HG02870 (cell line): ENCODE measurements around the gene MGMT.

Experiments used
- ATAC-seq: cut with Tn5 transposase; IDR thresholded peaks from one replicate; pipeline ENCODE4 v1.9.1; 2021; ENCODE audit warnings: mild to moderate bottlenecking, moderate library complexity; ENCODE audit not compliant: unreplicated experiment

MGMT gene

DNA sequence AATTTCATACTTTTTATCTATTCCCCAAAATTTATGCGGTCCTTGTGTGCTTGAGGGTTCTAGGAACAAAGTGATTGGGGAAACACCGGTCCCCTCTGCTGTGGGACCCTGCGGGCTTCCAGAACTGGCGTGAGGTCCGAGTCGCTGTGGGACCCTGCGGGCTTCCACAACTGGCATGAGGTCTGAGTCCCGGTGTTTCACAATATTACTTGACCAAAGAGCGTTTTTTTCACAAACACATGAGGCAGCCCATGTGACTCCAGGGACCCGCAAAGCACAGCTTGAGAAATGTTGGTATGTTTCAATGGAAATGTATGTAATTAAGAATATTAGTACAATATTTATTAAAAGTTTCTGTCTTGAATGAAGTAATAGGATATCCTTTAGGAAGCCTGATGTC, 212.2 kb downstream of the MGMT start:
- no peak for ATAC-seq

DNA sequence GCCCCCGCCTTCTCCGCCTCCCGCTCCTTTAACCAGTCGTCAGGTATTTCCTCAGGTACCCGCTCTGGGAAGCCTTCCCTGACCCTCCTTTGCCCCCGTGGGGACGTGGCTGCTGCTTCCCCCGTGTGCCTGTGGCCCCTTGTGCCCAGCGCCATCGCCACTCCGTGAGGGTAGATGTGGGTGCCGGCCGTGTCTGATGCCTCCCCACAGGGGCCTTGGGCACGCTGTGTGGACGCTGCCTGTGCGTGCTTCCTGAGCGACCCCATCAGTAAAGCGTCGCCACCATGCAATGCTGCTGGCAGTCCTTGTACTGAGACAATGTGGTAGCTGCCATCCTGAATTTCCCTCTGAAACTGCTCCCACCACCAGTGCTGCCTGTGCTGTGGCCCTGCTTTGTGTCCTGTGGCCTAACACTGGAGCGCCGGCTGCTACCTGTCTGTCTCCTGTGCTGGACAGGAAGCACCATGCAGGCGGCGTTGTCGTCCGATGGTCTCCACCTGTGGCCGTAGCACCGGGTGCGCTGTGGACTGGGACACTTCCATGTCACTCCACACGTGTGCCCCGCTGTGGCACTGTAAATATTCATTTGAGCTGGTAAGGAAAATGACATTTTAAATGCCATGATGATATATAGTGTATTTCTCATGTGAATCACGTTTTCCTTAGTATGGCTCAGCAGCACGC, 213.8 kb downstream of the MGMT start:
- no peak for ATAC-seq

- peak; percentile 28 for ATAC-seq
Observed at GRCh38 chr10:129681856-129682255, 214.8 kb downstream of the MGMT start.

- ATAC-seq = no peak
Observed at GRCh38 chr10:129683519-129683918, 216.5 kb downstream of the MGMT start.

DNA sequence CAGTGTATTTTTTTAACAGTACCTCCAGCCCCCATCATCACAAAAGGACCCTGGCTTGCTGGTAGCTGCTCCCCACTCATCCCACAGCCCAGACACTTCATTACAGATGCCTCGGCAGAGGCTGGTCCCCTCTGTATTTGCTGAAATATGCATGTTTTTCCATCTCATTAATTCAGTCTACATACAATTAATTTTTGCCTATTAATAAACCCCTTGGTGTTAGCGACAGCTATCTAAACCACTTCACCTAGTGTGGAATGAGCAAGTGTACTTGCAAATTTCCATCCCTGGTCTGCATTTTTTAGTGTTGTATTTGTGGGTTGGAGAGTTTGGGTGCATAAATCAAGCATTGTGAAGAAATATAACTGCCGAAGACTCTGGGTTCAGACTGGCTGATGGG, 216.9 kb downstream of the MGMT start:
- ATAC-seq = no peak

GRCh38 chr10:129685271-129685670, 218.2 kb downstream of the MGMT start:
- ATAC-seq = no peak

- no peak for ATAC-seq
Observed at GRCh38 chr10:129689671-129690071, 222.6 kb downstream of the MGMT start.

DNA sequence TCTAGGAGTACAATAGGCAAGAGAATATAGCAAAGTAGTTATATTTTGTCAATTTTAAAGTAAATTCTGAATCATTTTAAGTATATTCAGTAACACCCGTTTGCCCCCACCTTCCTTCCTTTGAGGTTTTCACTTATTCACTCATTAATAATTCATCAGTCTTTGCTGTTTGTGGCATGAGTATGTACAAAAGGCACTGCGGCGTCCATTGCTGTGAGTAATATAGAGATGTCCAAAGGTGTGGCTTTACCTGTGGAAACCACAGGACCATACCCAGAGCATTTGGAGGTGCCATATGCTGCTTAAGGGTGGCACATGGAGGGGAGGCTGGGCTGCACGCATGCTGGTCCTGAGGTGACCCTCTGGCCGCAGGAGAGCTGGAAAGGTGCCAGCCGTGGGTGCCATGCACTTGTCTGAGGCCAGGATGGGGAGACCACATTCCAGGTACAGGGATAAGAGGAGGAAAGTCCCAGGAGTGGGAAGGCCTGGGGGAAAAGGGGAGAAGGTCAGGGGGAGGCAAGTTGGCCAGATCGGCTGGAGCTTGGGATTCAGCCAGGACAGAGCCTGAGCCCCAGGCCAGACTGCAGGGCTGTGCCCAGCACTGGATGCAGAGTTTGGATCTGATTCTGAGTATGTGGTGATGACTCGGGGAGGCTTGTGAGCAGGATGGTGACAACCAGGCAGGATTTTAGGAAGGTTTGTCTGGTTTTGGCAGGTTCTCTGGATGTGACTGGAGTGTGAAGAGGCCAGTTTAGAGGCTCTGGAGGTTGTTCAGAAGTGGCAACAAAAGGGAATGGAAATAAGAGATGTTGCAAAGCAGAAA, 223.4 kb downstream of the MGMT start:
- ATAC-seq = no peak

DNA sequence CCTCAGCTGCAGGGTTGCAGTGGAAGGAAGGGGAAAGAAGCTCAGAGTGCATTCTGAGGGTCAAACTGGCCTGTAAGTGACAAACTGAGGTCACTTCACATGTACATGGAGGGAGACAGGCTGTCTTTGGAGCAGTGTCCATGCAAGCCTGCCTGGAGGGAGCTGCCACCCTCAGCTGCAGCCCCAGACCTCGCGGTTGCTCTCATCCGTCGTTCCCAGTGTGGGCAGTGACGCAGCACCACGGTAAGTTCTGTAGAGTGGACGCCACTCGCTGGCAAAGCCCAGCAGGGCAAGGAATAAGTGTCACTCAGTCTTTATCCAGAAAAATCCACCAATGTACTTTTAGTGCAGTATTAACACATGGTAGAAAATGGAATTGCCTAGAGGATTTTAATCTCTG, 225.7 kb downstream of the MGMT start:
- ATAC-seq = no peak

DNA sequence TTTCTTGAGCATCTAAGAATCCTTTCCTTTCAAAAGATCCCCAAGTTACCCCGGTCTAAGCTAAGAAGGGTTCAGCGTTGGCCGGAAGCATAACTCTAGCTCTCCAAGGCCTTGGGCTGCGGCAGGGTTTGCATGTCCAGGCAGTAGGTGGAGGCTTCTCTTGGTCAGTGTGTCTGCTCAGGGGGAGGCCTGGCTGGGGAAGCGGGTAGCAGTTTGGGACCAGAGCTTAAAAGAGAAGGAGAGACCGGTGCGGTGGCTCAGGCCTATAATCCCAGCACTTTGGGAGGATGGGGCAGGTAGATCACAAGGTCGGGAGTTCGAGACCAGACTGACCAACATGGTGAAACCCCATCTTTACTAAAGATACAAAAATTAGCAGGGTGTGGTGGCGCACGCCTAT, 226.3 kb downstream of the MGMT start:
- ATAC-seq = no peak

- ATAC-seq = no peak
Observed at GRCh38 chr10:129694184-129694583, 227.1 kb downstream of the MGMT start.

GRCh38 chr10:129694691-129695243, 227.7 kb downstream of the MGMT start:
- no peak for ATAC-seq

GRCh38 chr10:129695671-129696070, 228.6 kb downstream of the MGMT start:
- ATAC-seq = no peak

DNA sequence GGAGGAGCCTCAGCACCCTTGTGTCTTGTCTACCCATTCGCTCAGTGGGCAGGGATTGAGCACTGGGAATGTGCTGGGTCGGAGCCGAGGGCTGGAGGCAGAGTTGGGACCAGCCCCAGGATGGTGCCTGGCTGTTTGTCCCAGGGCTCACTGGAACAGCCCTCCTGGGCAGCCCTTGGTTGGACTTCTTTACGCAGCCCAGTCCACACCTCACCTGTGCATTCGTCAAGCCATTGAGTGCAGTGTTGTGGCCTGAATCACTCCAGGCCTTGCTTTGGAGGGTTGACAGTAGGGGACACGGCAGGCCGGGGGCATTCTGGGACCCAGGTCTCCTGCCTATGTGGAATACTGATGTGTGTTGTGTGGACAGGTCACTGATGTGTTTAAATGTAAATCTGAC, 229.6 kb downstream of the MGMT start:
- no peak for ATAC-seq

GRCh38 chr10:129697463-129698247, 230.6 kb downstream of the MGMT start:
- ATAC-seq = no peak

- no peak for ATAC-seq
Observed at GRCh38 chr10:129699722-129700340, 232.8 kb downstream of the MGMT start.

DNA sequence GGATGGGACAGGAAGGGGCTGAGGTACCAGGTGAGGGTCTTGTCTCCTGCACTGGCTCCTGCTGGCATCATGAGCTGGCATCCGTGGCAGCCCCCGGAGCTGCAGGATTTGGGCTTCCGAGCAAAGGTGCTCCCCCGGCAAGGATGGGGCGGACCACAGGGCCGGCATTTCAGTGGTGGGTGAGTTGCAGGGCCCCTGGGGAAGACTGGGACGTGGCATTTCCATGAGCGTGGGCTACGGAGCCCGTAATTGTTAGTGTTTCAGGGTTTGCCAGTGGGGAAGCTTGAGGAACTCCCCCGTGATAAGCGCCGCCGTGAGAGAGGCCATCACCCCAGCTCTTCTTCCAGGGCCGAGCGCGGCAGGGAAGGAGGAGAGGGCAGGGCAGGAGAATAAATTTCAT, 235.6 kb downstream of the MGMT start:
- no peak for ATAC-seq

DNA sequence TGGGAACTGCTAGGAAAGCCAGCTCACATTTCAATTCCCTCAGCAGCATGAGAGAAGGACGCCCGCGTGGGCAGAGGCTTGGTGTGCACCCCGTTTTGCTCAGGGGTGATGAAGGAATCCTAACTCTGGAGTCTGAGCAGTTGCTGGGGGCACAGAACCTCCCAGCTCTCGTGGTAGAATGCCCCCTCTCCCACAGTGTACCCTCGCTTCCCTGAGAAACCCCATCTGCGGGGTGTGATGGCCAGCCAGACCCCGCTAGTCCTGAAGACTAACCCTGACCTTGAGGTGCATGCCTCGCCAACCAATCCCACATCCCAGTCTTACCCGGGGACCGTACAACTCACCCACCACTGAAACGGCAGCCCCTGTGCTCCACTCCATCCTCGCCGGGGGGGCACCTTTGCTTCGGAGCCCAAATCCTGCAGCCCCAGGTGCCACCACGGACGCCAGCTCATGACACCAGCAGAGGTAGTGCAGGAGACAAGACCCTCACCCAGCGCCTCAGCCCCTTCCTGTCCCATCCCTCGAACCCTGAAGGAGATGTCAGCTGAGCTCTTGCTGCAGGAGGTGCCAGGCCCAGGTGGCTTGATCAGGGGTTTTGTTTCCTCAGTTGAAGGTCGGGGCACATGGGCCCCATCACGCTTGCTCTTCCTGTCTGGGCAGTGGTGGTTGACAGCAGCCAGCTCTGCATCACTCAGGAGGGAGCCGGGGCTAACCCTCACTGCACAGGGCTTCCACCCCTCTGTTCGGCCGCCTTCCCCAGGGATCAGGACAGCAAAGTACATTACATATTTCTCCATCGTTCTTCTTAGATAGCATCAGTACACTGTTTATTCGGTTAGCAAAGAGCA, 236.5 kb downstream of the MGMT start:
- ATAC-seq = no peak

DNA sequence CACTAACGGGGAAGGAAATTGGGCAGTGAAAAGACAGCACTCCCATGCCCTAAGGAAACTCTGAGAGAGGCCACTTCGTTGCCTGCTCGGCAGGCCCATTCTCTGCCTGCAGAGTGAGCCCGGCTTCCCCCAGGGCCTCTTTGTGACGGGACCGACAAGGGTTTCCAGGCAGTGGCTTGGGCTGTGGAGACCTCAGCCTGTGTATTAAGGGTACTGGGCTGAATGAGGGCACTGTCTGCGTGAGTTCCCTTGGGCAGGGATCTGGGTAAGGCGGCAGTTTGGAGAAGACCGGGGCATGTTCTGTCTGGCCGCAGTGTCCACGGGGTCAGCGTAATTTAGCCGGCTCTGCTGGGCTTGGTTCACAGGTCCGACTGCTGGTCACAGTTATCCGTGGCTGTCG, 237.2 kb downstream of the MGMT start:
- no peak for ATAC-seq
